HG03565 (cell line): ENCODE data around the gene DDR2.

Experiments used
- ATAC-seq: cut with Tn5 transposase; IDR thresholded peaks from one replicate; pipeline ENCODE4 v1.9.1; 2021; ENCODE audit warnings: mild to moderate bottlenecking, moderate library complexity; ENCODE audit not compliant: unreplicated experiment

Gene DDR2

GRCh38 chr1:162823231-162823630 lies 191.0 kb downstream of the DDR2 start:
- no peak for ATAC-seq

GRCh38 chr1:162823771-162824525 lies 191.7 kb downstream of the DDR2 start:
- ATAC-seq, result no peak

GRCh38 chr1:162829268-162829667 lies 197.0 kb downstream of the DDR2 start:
- ATAC-seq, result no peak

GRCh38 chr1:162832470-162832869 lies 200.2 kb downstream of the DDR2 start:
- ATAC-seq, result no peak

GRCh38 chr1:162835157-162835899 lies 203.1 kb downstream of the DDR2 start:
- ATAC-seq, result peak; percentile 87
